ENCODE data around the gene POLH. TPM values are rescaled to one million over a fixed set of nuclear protein-coding genes. Genes with fewer than 3 reads are reported as not detected.

Gene POLH
- total and polyA plus RNA-seq, 9 of the 15 experiments (the other 6 are each of a cell fraction or from before 2014, with no cell fraction given), result 5.8 to 31.6 (median 20.6) TPM

GRCh38 chr6:43629505-43630300, 53.7 kb downstream of the POLH start (continued):
- TF ChIP-seq SMAD1 (IDR thresholded peaks at IDR 0.05; ENCODE audit: low read depth, low read length, partially characterized antibody), result peak; percentile 92
- TF ChIP-seq ZNF589 (CRISPR knock-in tag; IDR thresholded peaks at IDR 0.05; ENCODE audit: low read depth), result peak; percentile 27; the same call in 1 of the 2 replicates
- TF ChIP-seq, protein P1, sequence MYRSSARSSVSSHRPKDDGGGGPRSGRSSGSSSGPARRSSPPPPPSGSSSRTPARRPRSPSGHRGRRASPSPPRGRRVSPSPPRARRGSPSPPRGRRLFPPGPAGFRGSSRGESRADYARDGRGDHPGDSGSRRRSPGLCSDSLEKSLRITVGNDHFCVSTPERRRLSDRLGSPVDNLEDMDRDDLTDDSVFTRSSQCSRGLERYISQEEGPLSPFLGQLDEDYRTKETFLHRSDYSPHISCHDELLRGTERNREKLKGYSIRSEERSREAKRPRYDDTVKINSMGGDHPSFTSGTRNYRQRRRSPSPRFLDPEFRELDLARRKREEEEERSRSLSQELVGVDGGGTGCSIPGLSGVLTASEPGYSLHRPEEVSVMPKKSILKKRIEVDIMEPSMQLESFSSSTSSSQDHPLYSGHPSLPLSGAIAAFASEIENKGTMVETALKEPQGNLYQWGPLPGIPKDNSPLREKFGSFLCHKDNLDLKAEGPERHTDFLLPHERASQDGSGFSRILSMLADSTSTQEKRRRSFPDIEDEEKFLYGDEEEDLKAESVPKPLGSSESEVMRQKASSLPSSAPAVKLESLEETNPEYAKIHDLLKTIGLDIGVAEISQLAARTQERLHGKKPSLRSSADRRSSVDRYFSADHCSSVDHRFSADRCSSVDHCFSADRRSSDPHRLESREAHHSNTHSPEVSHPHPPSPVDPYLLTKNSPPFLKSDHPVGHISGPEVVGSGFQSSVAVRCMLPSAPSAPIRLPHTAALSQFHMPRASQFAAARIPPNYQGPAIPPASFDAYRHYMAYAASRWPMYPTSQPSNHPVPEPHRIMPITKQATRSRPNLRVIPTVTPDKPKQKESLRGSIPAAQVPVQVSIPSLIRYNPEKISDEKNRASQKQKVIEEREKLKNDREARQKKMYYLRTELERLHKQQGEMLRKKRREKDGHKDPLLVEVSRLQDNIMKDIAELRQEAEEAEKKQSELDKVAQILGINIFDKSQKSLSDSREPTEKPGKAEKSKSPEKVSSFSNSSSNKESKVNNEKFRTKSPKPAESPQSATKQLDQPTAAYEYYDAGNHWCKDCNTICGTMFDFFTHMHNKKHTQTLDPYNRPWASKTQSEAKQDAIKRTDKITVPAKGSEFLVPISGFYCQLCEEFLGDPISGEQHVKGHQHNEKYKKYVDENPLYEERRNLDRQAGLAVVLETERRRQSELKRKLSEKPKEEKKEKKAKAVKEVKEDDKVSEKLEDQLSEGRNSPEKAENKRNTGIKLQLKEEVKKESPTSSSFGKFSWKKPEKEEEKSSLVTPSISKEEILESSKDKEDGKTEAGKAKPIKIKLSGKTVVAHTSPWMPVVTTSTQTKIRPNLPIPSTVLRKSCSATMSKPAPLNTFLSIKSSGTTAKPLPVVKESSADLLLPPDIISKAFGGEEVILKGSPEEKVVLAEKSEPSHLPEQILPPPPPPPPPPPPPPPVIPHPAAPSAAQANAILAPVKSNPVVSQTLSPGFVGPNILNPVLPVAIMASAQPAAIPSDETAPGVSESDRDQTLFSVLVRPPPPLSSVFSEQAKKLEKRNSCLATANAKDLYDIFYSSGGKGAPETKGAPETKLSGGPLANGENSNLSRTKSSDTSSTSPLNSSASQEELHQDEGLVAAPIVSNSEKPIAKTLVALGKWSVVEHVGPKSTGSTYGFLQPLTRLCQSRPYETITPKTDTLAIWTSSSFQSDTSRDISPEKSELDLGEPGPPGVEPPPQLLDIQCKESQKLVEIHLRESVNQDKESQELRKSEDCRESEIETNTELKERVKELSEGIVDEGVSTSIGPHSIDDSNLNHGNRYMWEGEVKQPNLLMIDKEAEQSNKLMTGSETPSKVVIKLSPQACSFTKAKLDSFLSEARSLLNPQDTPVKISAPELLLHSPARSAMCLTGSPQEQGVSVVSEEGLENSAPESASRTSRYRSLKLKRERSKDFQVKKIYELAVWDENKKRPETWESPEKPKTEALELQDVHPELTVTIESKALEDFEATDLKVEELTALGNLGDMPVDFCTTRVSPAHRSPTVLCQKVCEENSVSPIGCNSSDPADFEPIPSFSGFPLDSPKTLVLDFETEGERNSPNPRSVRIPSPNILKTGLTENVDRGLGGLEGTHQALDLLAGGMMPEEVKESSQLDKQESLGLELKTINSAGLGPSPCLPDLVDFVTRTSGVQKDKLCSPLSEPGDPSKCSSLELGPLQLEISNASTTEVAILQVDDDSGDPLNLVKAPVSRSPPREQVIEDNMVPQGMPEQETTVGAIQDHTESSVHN (IDR thresholded peaks at IDR 0.05; ENCODE audit: borderline replicate concordance in 1 of 2, low read depth in 1 of 2), result peak in 1 of 2 experiments; percentile 34; a peak in 1 of 4 replicates
- TF ChIP-seq HNRNPLL (IDR thresholded peaks at IDR 0.05; ENCODE audit: low read depth, low read length, poor library complexity, severe bottlenecking), result no peak
- TF ChIP-seq ZNF561 (CRISPR knock-in tag; conservative IDR thresholded peaks at IDR 0.05), result peak; percentile 62
- peak; percentile 80 for TF ChIP-seq ZBTB7A (IDR thresholded peaks at IDR 0.05; ENCODE audit: borderline replicate concordance, control insufficient read depth, low read depth, low read length)
- no peak for TF ChIP-seq ASH1L (IDR thresholded peaks at IDR 0.05; ENCODE audit: borderline replicate concordance, low read depth, partially characterized antibody)
- no peak for TF ChIP-seq RBBP5 (IDR thresholded peaks at IDR 0.05; ENCODE audit: borderline replicate concordance, insufficient read depth, low read length, poor library complexity, severe bottlenecking)
- TF ChIP-seq, protein P2, sequence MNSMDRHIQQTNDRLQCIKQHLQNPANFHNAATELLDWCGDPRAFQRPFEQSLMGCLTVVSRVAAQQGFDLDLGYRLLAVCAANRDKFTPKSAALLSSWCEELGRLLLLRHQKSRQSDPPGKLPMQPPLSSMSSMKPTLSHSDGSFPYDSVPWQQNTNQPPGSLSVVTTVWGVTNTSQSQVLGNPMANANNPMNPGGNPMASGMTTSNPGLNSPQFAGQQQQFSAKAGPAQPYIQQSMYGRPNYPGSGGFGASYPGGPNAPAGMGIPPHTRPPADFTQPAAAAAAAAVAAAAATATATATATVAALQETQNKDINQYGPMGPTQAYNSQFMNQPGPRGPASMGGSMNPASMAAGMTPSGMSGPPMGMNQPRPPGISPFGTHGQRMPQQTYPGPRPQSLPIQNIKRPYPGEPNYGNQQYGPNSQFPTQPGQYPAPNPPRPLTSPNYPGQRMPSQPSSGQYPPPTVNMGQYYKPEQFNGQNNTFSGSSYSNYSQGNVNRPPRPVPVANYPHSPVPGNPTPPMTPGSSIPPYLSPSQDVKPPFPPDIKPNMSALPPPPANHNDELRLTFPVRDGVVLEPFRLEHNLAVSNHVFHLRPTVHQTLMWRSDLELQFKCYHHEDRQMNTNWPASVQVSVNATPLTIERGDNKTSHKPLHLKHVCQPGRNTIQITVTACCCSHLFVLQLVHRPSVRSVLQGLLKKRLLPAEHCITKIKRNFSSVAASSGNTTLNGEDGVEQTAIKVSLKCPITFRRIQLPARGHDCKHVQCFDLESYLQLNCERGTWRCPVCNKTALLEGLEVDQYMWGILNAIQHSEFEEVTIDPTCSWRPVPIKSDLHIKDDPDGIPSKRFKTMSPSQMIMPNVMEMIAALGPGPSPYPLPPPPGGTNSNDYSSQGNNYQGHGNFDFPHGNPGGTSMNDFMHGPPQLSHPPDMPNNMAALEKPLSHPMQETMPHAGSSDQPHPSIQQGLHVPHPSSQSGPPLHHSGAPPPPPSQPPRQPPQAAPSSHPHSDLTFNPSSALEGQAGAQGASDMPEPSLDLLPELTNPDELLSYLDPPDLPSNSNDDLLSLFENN (IDR thresholded peaks at IDR 0.05; ENCODE audit: low read depth in 2 of 2, low read length in 2 of 2), result peak in 1 of 2 experiments; percentile 57; a peak in 2 of 4 replicates
- TF ChIP-seq MCM7 (IDR thresholded peaks at IDR 0.05), result no peak
- no peak for TF ChIP-seq PCBP2 (IDR thresholded peaks at IDR 0.05; ENCODE audit: low read depth, low read length, poor library complexity, severe bottlenecking)
- peak; percentile 24; the same call in 1 of the 2 replicates for TF ChIP-seq ZNF584 (CRISPR knock-in tag; IDR thresholded peaks at IDR 0.05; ENCODE audit: low read depth)
- TF ChIP-seq KDM2B (CRISPR knock-in tag; IDR thresholded peaks at IDR 0.05), result no peak
